ENCODE measurements around the gene NFATC2IP.
"Not testable (repeated sequence)": the region's sequence is repeated elsewhere in the genome, so short reads cannot be mapped to it uniquely, and the experiment has no call there.

Gene NFATC2IP

DNA sequence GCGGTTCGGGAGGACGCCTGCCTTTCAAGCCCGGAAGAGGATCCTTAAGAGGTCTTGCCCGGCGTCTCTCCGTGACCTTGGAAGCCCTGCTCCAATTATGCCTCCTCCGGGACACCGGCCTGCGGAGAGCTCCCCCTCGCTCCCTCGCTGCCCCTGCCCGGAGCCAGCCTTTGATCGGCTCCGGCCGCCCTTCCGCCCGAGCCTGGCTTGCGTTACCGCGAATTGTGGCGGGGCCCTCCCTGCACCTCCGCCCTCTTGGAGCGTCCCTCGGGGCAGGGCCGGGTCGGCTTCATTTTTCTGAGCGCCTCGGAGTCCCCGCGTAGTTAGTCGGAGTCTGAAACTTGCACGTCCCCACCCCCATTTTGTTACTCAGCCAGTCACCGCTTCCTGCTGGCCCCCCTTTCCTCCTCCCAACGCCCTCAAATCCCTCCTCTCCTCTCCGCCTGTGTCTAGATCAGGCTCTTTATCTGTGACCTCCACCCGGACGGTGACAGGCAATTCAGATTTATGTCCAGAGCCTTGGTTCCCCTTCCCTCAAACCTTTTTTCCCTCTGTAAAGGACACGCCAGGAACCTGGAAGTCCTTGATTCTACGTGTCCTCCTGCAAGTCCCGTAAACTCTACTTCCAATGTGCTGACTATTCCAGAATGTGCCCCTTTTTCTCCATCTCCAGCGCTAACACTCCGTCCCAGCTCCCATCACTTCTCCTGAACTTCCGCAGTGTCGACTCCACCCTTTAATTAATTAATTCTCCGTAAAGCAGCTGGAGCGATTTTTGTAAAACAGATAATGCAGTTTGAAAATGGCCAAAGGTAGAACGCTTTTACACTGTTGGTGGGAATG, 25.1 kb upstream of the NFATC2IP start:
- in situ Hi-C loops (cut with MboI; ENCODE audit: low sequenced_read_pairs): no loop called here

DNA sequence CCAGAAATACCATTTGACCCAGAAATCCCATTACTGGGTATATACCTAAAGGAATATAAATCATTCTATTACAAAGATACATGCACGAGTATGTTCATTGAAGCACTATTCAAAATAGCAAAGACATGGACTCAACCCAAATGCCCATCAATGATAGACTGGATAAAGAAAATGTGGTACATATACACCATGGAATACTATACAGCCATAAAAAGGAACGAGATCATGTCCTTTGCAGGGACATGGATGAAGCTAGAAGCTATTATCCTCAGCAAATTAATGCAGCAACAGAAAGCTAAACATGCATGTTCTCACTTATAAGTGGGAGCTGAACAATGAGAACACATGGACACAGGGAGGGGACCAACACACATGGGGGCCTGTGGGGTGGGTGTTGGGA, 24.5 kb upstream of the NFATC2IP start:
- in situ Hi-C loops (cut with MboI; ENCODE audit: low sequenced_read_pairs): not testable (repeated sequence)

DNA sequence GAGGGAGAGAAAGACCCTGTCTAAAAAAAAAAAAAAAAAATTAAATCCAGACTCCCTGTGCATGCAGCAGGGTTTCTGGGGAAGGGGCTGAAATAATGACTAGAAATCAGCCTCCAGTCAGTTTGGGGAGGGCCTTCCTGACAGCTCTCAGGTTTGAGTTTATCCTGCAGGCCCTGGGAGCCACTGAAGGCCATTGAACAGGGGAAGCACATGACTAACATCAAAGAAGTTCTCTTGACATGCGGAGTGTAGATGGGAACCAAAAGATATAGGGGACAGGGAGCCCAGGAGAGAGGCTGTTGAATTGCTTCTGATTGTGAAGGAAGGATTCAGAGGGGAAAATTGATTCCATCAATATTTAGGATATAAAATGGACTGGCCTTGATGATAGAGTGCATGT, 22.9 kb upstream of the NFATC2IP start:
- in situ Hi-C loops (cut with MboI; ENCODE audit: low sequenced_read_pairs): no loop called here

DNA sequence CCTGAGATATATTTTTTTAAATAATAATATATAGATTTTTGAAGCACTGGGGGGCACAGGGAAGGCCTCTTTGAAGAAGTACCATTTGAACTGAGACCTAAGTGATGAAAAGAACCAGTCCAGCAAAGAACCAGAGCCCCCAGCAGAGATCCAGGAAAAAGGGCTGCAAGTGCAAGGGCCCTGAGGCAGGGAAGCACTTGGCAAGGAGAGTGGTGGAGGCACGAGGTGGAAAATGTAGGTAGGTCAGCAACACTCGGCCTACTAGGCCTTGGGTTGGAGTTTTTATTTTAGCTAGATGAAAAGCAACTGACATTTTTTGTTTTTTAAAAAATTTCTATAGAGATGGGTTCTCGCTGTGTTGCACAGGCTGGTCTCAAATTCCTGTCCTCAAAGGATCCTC, 20.5 kb upstream of the NFATC2IP start:
- in situ Hi-C loops (cut with MboI; ENCODE audit: low sequenced_read_pairs): no loop called here

DNA sequence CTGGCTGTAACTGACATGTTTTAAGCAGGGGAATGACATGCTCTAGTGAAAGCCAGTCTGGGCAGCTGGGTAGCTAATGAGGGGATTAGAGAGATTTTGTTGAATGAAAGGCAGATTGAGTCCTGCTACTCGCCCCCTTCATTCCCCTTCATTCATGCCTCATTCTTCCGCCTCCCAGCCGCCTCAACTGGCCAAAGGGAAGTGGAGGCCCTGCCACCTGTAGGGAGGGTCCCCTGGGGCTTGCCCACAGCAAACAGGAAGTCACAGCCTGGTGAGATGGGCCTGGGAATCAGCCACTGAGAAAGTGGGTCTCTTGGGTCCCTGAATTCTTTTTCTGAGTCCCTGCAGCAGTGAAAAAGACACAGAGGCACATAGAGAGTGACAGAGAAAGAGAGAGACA, 20.1 kb upstream of the NFATC2IP start:
- in situ Hi-C loops (cut with MboI; ENCODE audit: low sequenced_read_pairs): no loop called here

DNA sequence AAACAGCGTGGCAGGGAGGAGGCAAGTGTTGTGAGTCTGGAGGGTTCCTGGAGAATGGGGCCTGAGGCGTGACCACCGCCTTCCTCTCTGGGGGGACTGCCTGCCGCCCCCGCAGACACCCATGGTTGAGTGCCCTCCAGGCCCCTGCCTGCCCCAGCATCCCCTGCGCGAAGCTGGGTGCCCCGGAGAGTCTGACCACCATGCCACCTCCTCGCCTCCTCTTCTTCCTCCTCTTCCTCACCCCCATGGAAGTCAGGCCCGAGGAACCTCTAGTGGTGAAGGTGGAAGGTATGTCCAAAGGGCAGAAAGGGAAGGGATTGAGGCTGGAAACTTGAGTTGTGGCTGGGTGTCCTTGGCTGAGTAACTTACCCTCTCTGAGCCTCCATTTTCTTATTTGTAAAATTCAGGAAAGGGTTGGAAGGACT, 18.9 kb upstream of the NFATC2IP start, which contains the start of gene CD19:
Gene CD19 (plus strand): TSS at position 171 of the 425 bp plus-strand sequence. CDS start 30 bp downstream, at position 201.
- in situ Hi-C loops (cut with MboI; ENCODE audit: low sequenced_read_pairs): no loop called here

DNA sequence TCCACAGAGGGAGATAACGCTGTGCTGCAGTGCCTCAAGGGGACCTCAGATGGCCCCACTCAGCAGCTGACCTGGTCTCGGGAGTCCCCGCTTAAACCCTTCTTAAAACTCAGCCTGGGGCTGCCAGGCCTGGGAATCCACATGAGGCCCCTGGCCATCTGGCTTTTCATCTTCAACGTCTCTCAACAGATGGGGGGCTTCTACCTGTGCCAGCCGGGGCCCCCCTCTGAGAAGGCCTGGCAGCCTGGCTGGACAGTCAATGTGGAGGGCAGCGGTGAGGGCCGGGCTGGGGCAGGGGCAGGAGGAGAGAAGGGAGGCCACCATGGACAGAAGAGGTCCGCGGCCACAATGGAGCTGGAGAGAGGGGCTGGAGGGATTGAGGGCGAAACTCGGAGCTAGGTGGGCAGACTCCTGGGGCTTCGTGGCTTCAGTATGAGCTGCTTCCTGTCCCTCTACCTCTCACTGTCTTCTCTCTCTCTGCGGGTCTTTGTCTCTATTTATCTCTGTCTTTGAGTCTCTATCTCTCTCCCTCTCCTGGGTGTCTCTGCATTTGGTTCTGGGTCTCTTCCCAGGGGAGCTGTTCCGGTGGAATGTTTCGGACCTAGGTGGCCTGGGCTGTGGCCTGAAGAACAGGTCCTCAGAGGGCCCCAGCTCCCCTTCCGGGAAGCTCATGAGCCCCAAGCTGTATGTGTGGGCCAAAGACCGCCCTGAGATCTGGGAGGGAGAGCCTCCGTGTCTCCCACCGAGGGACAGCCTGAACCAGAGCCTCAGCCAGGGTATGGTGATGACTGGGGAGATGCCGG, 18.2 kb upstream of the NFATC2IP start:
- in situ Hi-C loops (cut with MboI; ENCODE audit: low sequenced_read_pairs): no loop called here

DNA sequence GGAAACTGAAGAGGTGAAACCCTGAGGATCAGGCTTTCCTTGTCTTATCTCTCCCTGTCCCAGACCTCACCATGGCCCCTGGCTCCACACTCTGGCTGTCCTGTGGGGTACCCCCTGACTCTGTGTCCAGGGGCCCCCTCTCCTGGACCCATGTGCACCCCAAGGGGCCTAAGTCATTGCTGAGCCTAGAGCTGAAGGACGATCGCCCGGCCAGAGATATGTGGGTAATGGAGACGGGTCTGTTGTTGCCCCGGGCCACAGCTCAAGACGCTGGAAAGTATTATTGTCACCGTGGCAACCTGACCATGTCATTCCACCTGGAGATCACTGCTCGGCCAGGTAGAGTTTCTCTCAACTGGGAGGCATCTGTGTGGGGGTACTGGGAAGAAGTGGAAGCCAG, 17.6 kb upstream of the NFATC2IP start:
- in situ Hi-C loops (cut with MboI; ENCODE audit: low sequenced_read_pairs): no loop called here

DNA sequence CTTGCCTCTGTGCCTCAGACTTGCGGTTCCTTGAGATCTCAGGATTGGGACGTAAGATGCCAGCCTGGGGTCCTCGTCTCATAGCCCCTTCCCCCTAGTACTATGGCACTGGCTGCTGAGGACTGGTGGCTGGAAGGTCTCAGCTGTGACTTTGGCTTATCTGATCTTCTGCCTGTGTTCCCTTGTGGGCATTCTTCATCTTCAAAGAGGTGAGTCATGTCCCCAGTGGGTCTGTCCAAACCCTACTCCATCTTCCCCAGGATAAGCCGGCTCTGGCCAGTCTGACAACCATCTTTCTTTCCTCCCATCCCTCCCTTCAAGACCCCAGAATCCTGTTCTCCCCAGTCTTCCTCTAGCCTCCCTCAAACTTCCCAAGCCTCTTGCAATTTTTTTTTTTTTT, 15.4 kb upstream of the NFATC2IP start:
- in situ Hi-C loops (cut with MboI; ENCODE audit: low sequenced_read_pairs): no loop called here

DNA sequence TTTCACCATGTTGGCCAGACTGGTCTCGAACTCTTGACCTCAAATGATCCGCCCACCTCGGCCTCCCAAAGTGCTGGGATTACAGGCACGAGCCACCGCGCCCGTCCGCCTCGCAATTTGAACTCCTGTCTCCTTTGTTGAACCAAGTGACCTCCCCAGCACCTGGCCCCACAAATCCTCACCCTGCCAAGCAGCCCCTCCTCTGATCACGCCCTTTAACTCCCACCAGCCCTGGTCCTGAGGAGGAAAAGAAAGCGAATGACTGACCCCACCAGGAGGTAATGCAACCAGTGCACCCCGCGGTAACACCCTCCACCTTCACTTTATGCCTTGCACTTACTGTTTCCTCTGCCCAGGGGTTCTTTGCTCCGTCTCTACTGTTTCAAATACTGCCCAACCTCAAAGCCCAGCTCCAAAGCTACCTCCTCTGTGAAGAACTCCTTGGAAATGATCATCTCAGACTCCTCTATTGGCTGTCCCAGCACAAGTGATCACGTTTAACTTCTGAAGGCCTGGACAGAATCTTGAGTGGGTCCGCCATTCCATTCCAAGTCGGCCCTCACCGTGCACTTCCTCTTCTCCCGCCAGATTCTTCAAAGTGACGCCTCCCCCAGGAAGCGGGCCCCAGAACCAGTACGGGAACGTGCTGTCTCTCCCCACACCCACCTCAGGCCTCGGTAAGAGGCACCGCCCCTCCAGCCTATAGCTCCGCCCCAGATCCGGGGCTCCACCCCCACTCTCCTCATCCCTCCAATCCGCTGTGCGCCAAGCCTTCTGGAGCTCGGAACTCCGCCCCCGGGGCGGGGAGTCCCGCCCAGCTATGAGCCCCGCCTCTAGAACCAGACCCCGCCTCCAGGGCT, 14.6 kb upstream of the NFATC2IP start:
- in situ Hi-C loops (cut with MboI; ENCODE audit: low sequenced_read_pairs): no loop called here

DNA sequence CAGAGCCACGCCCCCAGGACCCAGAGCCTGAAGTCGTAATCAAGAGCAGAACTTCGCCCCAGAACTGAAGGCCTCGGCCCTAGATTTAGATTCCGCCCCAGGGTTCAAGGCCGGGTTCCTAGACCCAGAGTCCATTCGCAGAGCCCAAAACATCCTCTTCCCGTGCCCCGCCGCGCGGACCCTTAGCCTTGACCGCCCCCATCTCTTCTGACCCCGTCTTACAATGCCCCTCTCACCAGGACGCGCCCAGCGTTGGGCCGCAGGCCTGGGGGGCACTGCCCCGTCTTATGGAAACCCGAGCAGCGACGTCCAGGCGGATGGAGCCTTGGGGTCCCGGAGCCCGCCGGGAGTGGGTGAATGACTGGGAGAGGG, 14.0 kb upstream of the NFATC2IP start:
- in situ Hi-C loops (cut with MboI; ENCODE audit: low sequenced_read_pairs): no loop called here

DNA sequence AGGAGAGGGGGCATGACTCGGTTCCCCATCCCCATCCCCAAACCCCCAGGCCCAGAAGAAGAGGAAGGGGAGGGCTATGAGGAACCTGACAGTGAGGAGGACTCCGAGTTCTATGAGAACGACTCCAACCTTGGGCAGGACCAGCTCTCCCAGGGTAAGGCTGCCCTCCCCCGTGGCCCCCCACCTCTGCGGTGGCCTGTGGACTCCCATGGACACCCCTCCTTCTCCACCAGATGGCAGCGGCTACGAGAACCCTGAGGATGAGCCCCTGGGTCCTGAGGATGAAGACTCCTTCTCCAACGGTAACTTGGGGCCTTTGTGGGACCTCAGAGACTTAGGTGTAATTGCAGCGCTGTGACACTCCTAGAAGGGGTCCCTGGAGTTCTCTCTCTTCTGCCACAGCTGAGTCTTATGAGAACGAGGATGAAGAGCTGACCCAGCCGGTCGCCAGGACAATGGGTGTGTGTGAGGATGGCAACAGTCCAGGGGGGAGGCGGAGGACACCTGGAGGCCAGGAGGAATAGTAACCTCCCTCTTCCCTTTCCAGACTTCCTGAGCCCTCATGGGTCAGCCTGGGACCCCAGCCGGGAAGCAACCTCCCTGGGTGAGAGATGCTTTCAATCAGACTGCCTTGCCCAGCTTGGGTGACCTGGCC, 13.4 kb upstream of the NFATC2IP start:
- in situ Hi-C loops (cut with MboI; ENCODE audit: low sequenced_read_pairs): no loop called here

DNA sequence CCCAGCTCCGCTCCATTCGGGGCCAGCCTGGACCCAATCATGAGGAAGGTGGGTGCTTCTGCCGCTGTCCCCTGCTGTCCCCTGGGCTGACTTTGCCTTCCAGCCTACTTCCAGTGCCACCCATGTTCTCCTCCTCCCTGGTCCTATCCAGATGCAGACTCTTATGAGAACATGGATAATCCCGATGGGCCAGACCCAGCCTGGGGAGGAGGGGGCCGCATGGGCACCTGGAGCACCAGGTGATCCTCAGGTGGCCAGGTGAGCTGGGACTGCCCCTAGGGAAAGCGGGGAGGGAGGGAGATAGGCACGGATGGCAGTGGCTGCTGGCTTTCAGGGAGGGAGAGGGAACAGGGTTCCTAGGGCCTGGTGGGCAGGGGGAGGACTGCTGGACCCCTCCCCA, 12.0 kb upstream of the NFATC2IP start:
- in situ Hi-C loops (cut with MboI; ENCODE audit: low sequenced_read_pairs): no loop called here

DNA sequence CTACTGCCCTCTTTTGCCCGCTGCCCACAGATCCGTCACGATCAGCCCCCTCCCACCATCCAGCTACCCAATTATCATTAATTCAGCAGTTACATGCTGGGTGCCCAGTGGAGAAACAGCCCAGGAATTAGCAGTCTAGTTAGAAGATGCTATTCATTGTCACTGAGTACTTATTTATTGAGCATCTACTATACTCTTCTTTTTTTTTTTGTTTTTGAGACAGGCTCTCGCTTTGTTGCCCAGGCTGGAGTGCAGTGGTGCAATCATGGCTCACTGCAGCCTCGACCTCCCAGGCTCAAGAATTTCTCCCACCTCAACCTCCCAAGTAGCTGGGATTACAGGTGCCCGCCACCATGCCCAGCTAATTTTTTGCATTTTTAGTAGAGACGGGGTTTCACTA, 10.9 kb upstream of the NFATC2IP start:
- in situ Hi-C loops (cut with MboI; ENCODE audit: low sequenced_read_pairs): not testable (repeated sequence)

DNA sequence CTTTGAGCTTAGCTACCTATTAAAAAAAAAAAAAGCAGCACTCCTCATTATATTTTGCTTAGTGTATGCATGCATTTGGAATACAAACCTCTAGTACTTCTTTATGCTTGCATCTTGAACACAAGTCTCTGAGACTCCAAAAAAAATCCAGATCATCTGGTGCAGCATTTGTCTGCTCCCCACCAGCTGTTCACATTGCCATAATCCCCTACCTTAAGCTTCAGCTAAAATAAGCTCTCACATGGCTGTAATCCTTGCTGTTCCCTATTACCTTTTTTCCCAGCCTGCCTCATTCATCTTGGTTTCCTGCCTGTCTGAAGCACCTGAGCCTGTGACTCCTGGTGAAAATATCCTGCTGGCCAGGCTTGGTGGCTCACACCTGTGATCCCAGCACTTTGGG, 7.5 kb upstream of the NFATC2IP start:
- in situ Hi-C loops (cut with MboI; ENCODE audit: low sequenced_read_pairs): no loop called here

DNA sequence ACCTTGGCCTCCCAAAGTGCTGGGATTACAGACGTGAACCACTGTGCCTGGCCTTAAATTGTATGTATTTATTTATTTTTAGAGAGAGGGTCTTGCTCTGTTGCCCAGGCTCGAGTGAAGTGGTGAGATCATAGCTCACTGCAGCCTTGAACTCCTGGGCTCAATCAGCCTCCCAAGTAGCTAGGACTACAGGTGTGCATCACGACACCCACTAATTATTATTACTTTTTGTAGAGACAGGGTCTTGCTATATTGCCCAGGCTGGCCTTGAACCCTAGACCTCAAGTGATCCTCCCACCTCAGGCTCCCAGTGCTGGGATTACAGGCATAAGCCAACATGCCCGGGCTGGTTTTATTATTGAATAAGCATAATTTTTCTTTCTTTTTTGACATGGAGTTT, 4.1 kb upstream of the NFATC2IP start:
- in situ Hi-C loops (cut with MboI; ENCODE audit: low sequenced_read_pairs): no loop called here

DNA sequence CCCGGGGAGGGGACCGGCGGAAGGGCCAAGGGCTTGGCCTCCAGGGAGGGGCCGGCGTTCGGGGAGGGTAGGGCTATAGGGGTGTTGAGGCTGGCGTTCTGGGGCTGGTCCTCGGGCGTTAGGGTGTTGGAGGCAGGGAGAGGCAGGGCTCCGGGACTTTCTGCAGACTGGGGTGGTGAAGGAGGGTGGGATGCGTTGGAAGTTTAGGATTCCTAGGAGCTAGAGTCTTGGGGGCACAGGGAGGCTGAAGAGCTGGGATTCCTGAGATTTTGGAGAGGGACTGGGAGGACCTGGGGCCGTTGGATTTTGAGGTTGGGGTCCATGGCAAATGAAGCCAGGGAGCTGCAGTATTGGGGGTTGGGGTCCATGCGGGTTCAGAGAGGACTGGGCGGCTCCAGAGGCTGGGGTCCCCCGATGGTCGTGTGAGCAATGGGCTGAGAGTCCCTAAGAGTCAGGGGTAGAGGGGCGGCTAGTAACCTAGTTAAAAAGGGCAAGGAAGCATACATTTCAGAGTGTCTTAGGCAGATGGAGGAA, 740 bp downstream of the NFATC2IP start:
- in situ Hi-C loops (cut with MboI; ENCODE audit: low sequenced_read_pairs): no loop called here

DNA sequence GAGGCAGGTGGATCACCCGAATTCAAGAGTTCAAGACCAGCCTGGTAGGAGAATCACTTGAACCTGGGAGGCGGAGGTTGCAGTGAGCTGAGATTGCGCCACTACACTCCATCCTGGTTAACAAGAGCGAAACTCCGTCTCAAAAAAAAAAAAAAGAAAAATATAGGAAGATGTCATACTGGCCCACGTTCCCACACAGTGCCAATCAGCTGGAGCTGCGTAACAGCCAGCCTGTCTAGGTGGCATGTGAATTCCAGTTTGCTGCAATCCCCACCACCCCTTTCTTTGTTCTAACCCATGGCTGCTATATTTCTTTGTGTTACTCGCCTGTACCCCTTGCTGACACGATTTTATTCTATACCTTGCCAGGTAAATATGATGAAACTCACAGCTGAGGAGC, 7.5 kb downstream of the NFATC2IP start:
- in situ Hi-C loops (cut with MboI; ENCODE audit: low sequenced_read_pairs): no loop called here

DNA sequence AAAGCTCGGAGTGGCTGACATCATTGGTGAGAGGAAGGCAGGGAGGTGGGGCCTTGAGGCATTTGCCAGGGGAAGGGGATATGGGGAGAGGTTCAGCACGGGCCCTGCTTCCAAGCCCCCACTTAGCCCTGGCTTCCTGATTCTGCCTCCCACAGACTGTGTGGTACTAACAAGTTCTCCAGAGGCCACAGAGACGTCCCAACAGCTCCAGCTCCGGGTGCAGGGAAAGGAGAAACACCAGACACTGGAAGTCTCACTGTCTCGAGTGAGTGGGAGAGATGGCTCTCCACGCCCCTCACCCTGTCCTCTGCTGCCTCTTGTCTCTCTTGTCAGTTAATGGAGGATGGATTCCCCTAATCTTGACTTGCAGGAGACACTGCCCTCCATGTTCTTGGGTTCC, 8.1 kb downstream of the NFATC2IP start:
- in situ Hi-C loops (cut with MboI; ENCODE audit: low sequenced_read_pairs): no loop called here

DNA sequence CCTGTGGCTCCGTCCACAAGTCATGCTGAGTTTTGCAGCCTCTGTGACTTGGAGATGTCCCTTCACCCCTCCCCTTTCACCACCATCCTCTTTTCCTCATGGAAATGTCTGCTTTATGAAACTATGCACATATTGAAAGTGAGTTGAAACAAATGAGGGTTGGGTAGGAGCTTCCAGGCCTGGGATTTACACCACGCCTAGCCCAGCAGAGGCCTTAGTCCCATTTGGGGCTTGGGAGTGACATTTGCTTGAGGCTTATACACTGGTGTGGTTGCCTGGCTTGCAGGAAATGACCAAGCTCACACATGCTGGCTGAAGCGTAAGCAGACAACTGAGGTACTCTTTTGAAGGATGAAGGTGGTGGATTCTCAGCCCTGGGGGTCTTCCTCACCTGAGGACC, 13.3 kb downstream of the NFATC2IP start:
- in situ Hi-C loops (cut with MboI; ENCODE audit: low sequenced_read_pairs): no loop called here
